ENCODE results near the gene SZT2. TPM values are rescaled to one million over a fixed set of nuclear protein-coding genes. Genes with fewer than 3 reads are reported as not detected.

Gene SZT2
- total RNA-seq, 1 experiment from 2014 or later = 28.4 TPM

GRCh38 chr1:43430831-43431230 is 41.1 kb downstream of the SZT2 start:
- Mint-ChIP-seq H3K27ac (no peak overlapping the region), H3K36me3 (peaks cover 50% of the 10 kb centered on the region), H3K27me3 (ENCODE audit: low read depth) (no peaks in the 10 kb centered on the region), H3K4me1 (no peaks in the 10 kb centered on the region), H3K9me3 (no peaks in the 10 kb centered on the region), H3K4me3 (no peak overlapping the region)
- ATAC-seq (no peak), DNase-seq (ENCODE audit: low spot score) (no peak)
- POLR2A ChIA-PET = no interaction called here
- CTCF ChIA-PET = no interaction called here
- TF ChIP-seq NR3C1 (CRISPR knock-in tag; conservative IDR thresholded peaks at IDR 0.05; ENCODE audit: low read depth) (no peak), MYBL2 (CRISPR knock-in tag; IDR thresholded peaks at IDR 0.05) (no peak), ZNF232 (CRISPR knock-in tag; IDR thresholded peaks at IDR 0.05) (no peak), ELF4 (CRISPR knock-in tag; IDR thresholded peaks at IDR 0.05; ENCODE audit: low read depth) (no peak), ZNF263 (CRISPR knock-in tag; IDR thresholded peaks at IDR 0.05; ENCODE audit: low read depth) (no peak), ATF3 (CRISPR knock-in tag; conservative IDR thresholded peaks at IDR 0.05) (no peak), HMGXB4 (CRISPR knock-in tag; IDR thresholded peaks at IDR 0.05) (no peak)

- H3K9me3 Mint-ChIP-seq = no peaks in the 10 kb centered on the region
- no peak overlapping the region for H3K4me3 Mint-ChIP-seq
- H3K27me3 Mint-ChIP-seq (ENCODE audit: low read depth) = no peaks in the 10 kb centered on the region
- no peak overlapping the region for H3K27ac Mint-ChIP-seq
- ATAC-seq (no peak), DNase-seq (ENCODE audit: low spot score) (no peak)
- ChIA-PET POLR2A (no interaction called here), CTCF (interaction anchor here (0.9 kb wide), 1 partner anchor 17 kb away, joined by 3 read pairs; no protein-coding TSS in a partner anchor)
- no peak for TF ChIP-seq ZNF532 (CRISPR knock-in tag; IDR thresholded peaks at IDR 0.05; ENCODE audit: borderline replicate concordance)
- TF ChIP-seq ZNF671 (CRISPR knock-in tag; IDR thresholded peaks at IDR 0.05) = no peak
- no peaks in the 10 kb centered on the region; the same call in 1 of the 2 replicates for H3K4me1 Mint-ChIP-seq
- H3K36me3 Mint-ChIP-seq = peaks cover 48% of the 10 kb centered on the region
Observed at GRCh38 chr1:43431676-43432075, 42.0 kb downstream of the SZT2 start.

GRCh38 chr1:43432171-43432860 is 42.6 kb downstream of the SZT2 start:
- ChIA-PET POLR2A (no interaction called here), CTCF (interaction anchor here (0.9 kb wide), 1 partner anchor 18 kb away, joined by 3 read pairs; no protein-coding TSS in a partner anchor)
- no peak overlapping the region for H3K27ac Mint-ChIP-seq
- H3K36me3 Mint-ChIP-seq = peaks cover 41% of the 10 kb centered on the region
- H3K4me3 Mint-ChIP-seq = no peak overlapping the region
- no peak for ATAC-seq
- DNase-seq (ENCODE audit: low spot score) = no peak
- no peak for TF ChIP-seq ESRRA (CRISPR knock-in tag; IDR thresholded peaks at IDR 0.05; ENCODE audit: borderline replicate concordance)
- TF ChIP-seq GTF2I (CRISPR knock-in tag; conservative IDR thresholded peaks at IDR 0.05) = no peak
- no peak for TF ChIP-seq E2F4 (CRISPR knock-in tag; IDR thresholded peaks at IDR 0.05; ENCODE audit: borderline replicate concordance, low read depth)
- no peak for TF ChIP-seq NFATC4 (CRISPR knock-in tag; IDR thresholded peaks at IDR 0.05)
- H3K9me3 Mint-ChIP-seq = no peaks in the 10 kb centered on the region
- no peaks in the 10 kb centered on the region for H3K27me3 Mint-ChIP-seq (ENCODE audit: low read depth)
- H3K4me1 Mint-ChIP-seq = peaks cover 2% of the 10 kb centered on the region

Data from WTC11 (cell line).